Kidney (tissue), 14 donors: ENCODE data around the gene STRIT1. TPM values are rescaled to one million over a fixed set of nuclear protein-coding genes. Genes with fewer than 3 reads are reported as not detected.

ENCODE experiments used
- DNase-seq, 5 donors: peaks; one replicate each; pipeline ENCODE4 v3.0.0-alpha.2; 2013 to 2020
- FAIRE-seq: peaks from 2 replicates; lab custom pipeline; 2012; peaks lifted over from hg19 to GRCh38; lab: Jason Lieb, UNC
- H3K27ac ChIP-seq, 2 donors: one replicate each; pipeline ENCODE4 v1.7.0; 2013; ENCODE audit warnings: low read depth in 2 of 2, low read length in 2 of 2, inconsistent platforms in 1 of 2
- H3K27me3 ChIP-seq: one replicate; pipeline ENCODE4 v1.7.1; 2013; ENCODE audit warnings: low read length, inconsistent platforms; ENCODE audit not compliant: control insufficient read depth, insufficient read depth
- H3K36me3 ChIP-seq, 3 donors: one replicate each; pipeline versions ENCODE4 v1.7.0 to v1.7.1; 2013; ENCODE audit warnings: low read length in 3 of 3, control low read depth in 1 of 3, inconsistent platforms in 1 of 3; ENCODE audit not compliant: insufficient read depth in 3 of 3, control insufficient read depth in 2 of 3
- H3K4me1 ChIP-seq, 3 donors: one replicate each; pipeline versions ENCODE4 v1.7.0 to v1.7.1; 2013; ENCODE audit warnings: low read length in 3 of 3, inconsistent platforms in 1 of 3, low read depth in 1 of 3; ENCODE audit not compliant: control insufficient read depth in 2 of 3, insufficient read depth in 2 of 3
- H3K4me3 ChIP-seq, 3 donors: one replicate each; pipeline versions ENCODE4 v1.7.0 to v1.8.1; 2013; ENCODE audit warnings: low read length in 3 of 3, control low read depth in 1 of 3, inconsistent platforms in 1 of 3
- H3K9ac ChIP-seq, 3 donors: one replicate each; pipeline versions ENCODE4 v1.7.0 to v1.7.1; 2013; ENCODE audit warnings: low read length in 3 of 3, control low read depth in 1 of 3, inconsistent platforms in 1 of 3
- H3K9me3 ChIP-seq, 3 donors: one replicate each; pipeline versions ENCODE4 v1.7.0 to v1.7.1; 2013; ENCODE audit warnings: low read length in 3 of 3, control low read depth in 1 of 3, inconsistent platforms in 1 of 3; ENCODE audit not compliant: control insufficient read depth in 2 of 3, insufficient read depth in 1 of 3
- CTCF ChIP-seq: IDR thresholded peaks from 3 replicates; pipeline ENCODE4 v1.5.1; 2012; ENCODE audit warnings: mild to moderate bottlenecking, moderate library complexity, borderline replicate concordance; ENCODE audit not compliant: insufficient read depth; ENCODE audit errors: extremely low read depth
- intact Hi-C: fragments of 100-400 bp; cut with DNase I; formaldehyde crosslinking; loops from one replicate; pipeline ENCODE4 v1.11.1; 2022
- polyA plus RNA-seq: library from polyadenylated mRNA; stranded (reverse); fragments of 350-450 nt; fragmentation: Illumina TruSeq; extraction: RNeasy Lipid Tissue Mini Kit (QIAGEN cat#74804); gene quantifications from one replicate; pipeline ENCODE4 v1.2.3, GENCODE V29; 2014; ENCODE audit warnings: low read depth, low replicate concordance; ENCODE audit not compliant: insufficient read depth
- total RNA-seq: library from RNA; stranded (reverse); fragmentation: NEBNext Ultra II Directional; extraction: Animal tissue kit (Norgen Biotek cat#: 25700); gene quantifications from one replicate; pipeline ENCODE4 v1.2.1, GENCODE V29; 2021
- donor health status: control.
- donor health status: control.
- donor health status: control.
- donor health status: control.
- donor health status: control.
- donor health status: DM: yes; HTN: yes; CAD: no.
- donor health status: Normal renal cell carcinoma (clear cell type).

The STRIT1 gene
- total and polyA plus RNA-seq, 2 donors from 2014 or later: 1.8 TPM; not detected in 1

DNA sequence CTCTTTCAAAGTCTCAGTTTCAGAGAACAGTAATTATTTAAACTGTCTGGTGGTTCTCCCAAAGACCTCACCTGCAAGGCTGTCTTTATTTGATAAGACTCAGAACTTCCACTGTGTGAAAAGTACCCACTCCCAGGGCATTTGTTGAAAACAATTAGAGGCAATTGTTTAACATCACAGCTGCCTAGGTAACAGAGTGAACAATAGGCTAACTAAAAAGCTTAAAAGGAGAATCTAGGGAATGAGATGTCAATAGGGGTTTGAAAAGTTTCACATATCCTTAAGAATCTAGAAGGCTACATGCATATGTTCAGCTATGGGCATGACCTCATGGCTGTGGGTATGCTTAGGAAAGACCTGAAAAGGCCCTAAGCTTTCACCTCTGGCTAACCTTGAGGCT lies 2.9 kb upstream of the STRIT1 start:
- H3K36me3 ChIP-seq: no peaks in the 10 kb centered on the region
- H3K27ac ChIP-seq: no peak overlapping the region
- DNase-seq (no peak), FAIRE-seq (no peak)
- no peak overlapping the region for H3K4me3 ChIP-seq
- no peak for TF ChIP-seq CTCF
- no peaks in the 10 kb centered on the region for H3K4me1 ChIP-seq
- intact Hi-C loops: no loop called here
- peaks cover 0 to 9% (median 0%) of the 10 kb centered on the region in 3 donors for H3K9me3 ChIP-seq
- H3K27me3 ChIP-seq: no peaks in the 10 kb centered on the region
- no peak overlapping the region for H3K9ac ChIP-seq

GRCh38 chr3:155292693-155293092 lies 790 bp downstream of the STRIT1 start:
- Histone ChIP-seq H3K4me1 (peaks cover 0 to 2% (median 0%) of the 10 kb centered on the region in 3 donors), H3K36me3 (no peaks in the 10 kb centered on the region), H3K9ac (no peak overlapping the region), H3K4me3 (no peak overlapping the region), H3K27me3 (no peaks in the 10 kb centered on the region), H3K9me3 (peaks cover 0 to 9% (median 0%) of the 10 kb centered on the region in 3 donors), H3K27ac (no peak overlapping the region)
- TF ChIP-seq CTCF: no peak
- DNase-seq (no peak), FAIRE-seq (peak; percentile 13)
- intact Hi-C loops: no loop called here

DNA sequence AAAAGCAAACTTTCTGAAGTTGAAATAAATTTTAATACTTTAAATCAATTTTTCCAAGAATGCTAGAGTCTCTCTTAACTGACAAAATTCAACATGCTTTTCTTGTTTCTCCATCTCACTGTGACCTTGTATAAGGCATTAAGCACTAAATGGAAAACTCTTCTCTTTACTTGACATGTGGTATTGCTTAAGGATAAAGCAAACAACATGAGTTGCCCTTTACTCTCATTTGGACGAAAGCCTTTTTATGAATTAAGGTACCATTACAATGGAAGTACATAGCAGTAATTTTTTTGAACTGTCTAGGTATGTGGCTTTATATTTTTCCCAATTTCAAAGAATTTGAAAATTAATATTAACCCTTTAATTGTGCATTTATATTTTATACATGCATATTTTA lies 1.4 kb downstream of the STRIT1 start:
- H3K27ac ChIP-seq: no peak overlapping the region
- intact Hi-C loops: no loop called here
- H3K4me3 ChIP-seq: no peak overlapping the region
- no peak for TF ChIP-seq CTCF
- FAIRE-seq (no peak), DNase-seq (no peak)
- H3K9ac ChIP-seq: no peak overlapping the region
- peaks cover 0 to 9% (median 0%) of the 10 kb centered on the region in 3 donors for H3K9me3 ChIP-seq
- H3K36me3 ChIP-seq: no peaks in the 10 kb centered on the region
- H3K4me1 ChIP-seq: peaks cover 0 to 2% (median 0%) of the 10 kb centered on the region in 3 donors
- no peaks in the 10 kb centered on the region for H3K27me3 ChIP-seq

DNA sequence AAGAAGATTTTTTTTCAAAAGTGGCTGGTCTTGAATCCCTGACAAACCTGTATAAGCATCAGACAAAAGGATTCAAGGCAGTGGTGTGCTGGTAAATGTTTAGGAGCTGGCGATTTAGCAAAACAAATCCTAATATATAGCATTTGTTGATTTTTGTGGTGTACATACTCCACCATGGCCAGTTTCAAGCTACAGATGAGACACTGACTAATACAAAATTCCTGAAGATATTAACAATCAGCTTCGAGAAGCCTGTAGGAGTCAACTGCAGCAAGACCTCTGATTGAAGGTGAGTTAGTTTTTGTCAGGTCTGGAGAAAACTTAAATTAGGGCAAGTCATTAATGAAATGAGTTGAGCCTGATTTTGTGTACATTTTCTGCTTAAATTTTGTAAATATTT lies 6.7 kb downstream of the STRIT1 start:
- H3K36me3 ChIP-seq: no peaks in the 10 kb centered on the region
- no peak for TF ChIP-seq CTCF
- no peaks in the 10 kb centered on the region for H3K27me3 ChIP-seq
- no peak overlapping the region for H3K4me3 ChIP-seq
- H3K9ac ChIP-seq: no peak overlapping the region
- intact Hi-C loops: no loop called here
- no peak overlapping the region for H3K27ac ChIP-seq
- FAIRE-seq: no peak
- H3K4me1 ChIP-seq: peaks cover 0 to 2% (median 0%) of the 10 kb centered on the region in 3 donors
- DNase-seq: no peak
- no peaks in the 10 kb centered on the region for H3K9me3 ChIP-seq
